CD4-positive, alpha-beta T cell treated with Interleukin-4 for 1 hour (primary cell): ENCODE measurements around the gene KLHL8.

Source experiments
- DNase-seq, 2 donors: peaks; one replicate each; pipeline ENCODE4 v3.0.0-alpha.2; 2020 to 2022

KLHL8 gene

DNA sequence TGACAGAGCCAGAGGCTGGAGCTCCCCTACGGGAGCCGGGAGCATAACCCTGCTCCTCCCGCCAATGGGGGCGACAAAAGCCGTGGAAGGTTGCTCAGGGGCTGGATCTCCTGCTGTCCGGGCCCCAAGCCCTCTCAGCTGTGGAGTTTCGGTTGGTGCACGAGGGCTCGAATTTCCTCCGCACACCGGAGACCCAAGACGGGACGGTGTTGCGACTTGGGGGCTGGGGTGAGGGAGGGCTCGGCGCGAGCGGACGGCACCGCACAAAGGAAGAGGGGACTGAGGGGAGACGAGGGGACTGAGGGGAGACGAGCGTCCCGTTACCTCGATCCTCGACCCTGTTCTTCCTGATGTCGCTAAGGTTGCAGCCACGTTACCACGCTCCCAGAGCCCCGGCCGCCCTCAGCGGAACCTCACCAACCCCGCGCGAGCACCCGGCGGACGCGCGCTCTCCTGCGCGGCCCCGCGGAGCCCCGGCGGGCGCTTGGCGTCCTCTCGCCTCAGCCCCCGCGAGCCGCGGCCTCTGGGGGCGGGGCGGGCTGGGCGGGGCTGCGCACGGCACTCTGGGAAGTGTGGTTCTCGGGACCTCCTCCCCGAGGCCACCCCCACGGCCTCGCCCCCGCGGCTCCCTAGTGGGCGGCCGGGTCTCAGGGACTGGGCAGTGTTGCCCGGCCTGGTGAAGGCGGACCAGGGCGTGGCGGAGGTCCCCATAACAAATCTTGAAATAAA is at the start of gene KLHL8:
Gene KLHL8 (minus strand): TSS at position 525 of the 729 bp plus-strand sequence. CDS start 25,079 bp downstream, outside the sequence.
- peak; percentile 87 to 88 for DNase-seq

DNA sequence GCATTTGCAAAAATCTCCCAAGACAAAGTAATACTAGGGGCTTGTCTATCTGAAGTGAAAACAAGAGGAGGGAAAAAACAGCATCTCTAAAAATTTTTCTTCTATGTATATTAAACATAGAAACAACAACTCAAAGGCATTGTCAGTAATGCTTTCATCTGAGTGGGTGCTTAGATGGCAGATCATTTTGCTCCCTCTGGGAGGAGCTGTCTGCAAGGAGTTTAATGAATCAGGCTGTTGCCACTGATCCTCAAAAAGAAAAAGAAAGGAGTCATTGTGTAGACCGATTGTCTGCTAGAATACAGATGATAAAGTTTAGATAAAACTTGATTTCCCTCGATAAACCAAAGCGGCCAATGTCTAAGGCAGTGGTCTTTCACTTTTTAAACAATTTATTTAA is 49.7 kb upstream of the KLHL8 start:
- no peak for DNase-seq

GRCh38 chr4:87268411-87268810 is 48.0 kb upstream of the KLHL8 start:
- DNase-seq: no peak

GRCh38 chr4:87266986-87267385 is 46.6 kb upstream of the KLHL8 start:
- no peak for DNase-seq

DNA sequence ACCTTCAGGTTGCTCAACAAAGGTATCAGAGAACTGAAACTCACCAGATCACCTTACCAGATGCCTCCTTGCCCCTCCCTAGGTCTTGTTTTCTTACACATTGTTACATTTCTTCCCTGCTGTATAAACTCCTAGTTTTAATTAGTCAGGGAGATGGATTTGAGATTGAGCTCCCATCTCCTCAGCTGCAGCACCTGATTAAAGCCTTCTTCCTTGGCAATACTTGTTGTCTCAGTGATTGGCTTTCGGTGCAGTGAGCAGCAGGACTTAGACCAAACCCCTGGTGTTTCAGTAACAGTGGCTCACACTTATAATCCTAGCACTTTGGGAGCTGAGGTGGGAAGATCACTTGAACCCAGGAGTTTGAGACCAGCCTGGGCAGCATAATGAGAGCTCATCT is 42.5 kb upstream of the KLHL8 start:
- no peak for DNase-seq

DNA sequence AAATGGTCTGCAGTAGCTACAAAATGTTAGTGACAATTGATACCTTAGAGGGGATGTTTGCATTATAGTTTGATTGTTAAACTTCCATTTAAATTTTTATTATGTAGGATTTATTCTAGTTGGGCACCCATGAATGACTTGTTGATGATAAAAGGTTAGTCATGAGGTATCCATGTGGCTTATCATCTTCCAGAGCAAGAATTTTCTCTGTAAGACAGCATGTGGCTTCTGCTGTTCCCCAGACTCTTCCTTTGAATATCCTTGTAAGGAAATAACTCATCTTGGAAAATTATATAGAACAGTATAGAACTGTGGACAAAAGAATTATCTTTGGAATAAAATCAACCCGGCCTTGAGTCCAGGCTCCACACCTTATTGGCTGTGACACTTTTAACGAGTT is 40.1 kb upstream of the KLHL8 start:
- DNase-seq: no peak

GRCh38 chr4:87258677-87259076 is 38.3 kb upstream of the KLHL8 start:
- no peak for DNase-seq

DNA sequence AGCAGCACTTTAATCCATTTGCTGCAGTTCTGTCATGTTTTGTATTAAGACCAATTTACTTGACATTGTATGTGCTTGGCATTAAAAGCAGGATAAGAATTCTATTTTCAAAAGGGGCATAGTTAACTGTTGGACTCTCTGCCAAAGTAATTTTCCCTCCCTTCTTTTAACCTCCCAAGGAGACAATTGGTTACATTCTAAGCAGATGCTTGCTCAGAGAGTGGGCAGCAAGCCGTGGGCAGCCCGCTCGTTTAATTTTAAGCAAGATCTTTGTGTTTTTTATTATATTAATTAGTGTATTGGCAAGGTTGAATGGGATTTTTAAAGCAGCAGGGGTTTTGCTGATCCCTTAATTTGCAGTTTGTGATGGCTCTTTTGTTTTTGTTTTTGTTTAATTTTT is 37.1 kb upstream of the KLHL8 start:
- DNase-seq: no peak

- no peak for DNase-seq
These were observed 35.3 kb upstream of the KLHL8 start for GRCh38 chr4:87255755-87256154.

DNA sequence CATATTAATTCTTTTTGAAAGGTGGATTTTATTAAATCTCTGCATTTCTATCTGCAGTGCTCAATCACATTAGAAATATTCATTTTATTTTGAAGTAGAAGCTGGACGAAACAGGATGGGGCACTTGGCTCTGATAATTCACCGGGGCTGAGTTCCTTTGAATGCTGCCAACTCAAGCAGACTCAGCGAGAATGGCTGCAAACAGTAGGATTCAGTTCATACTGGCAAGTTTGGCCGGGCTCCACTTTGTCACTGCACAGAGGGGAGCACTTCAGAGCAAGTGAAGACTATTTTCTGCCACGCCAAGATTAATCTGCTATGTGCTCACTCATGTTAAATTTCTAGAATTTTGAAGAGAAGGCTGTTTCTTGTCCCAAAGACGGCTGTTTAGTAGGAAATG is 30.7 kb upstream of the KLHL8 start:
- DNase-seq: no peak

DNA sequence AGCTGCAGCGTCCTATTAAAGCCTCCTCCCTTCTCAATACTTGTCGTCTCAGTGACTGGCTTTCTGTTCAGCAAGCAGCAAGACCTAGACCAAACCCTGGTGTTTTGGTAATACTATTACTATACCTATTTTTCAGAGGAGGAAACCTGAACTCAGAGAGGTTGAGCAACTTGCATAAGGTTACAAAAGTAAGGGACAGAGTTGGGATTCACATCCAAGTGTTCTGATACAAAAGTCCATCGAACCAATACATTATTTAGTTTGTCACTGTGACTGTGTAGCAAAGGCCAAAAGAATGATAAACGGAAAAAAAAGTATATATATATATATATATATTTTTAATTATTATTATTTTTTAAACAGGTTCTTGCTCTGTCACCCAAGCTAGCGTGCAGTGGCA is 29.9 kb upstream of the KLHL8 start:
- no peak for DNase-seq

- DNase-seq: no peak
These were observed 29.1 kb upstream of the KLHL8 start for GRCh38 chr4:87249332-87250019.

GRCh38 chr4:87243426-87244053 is 23.1 kb upstream of the KLHL8 start:
- DNase-seq: no peak

- DNase-seq: no peak
These were observed 20.9 kb upstream of the KLHL8 start for GRCh38 chr4:87241336-87241735.

- no peak for DNase-seq
These were observed 19.9 kb upstream of the KLHL8 start for GRCh38 chr4:87240341-87240740.

GRCh38 chr4:87239821-87240220 is 19.4 kb upstream of the KLHL8 start:
- DNase-seq: no peak

DNA sequence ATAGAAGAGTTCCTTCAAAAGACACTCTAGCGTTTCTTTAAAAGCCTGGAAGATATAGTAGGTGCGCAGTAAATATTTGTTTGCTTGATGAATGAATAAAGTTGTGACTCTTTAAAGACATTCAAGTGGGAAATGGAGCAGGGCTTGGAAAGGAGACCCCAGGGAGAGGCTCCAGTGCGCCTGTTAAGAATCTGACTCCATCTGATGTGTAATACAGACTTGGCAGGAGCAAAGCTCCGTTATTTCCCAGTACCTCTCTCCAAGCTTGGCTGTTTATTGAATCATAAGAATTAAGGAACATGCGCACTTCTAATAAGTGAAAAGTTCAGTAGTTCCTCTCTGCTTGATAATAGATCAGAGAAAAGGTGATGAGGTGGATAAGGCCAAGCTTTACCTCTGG is 18.8 kb upstream of the KLHL8 start:
- DNase-seq: no peak

DNA sequence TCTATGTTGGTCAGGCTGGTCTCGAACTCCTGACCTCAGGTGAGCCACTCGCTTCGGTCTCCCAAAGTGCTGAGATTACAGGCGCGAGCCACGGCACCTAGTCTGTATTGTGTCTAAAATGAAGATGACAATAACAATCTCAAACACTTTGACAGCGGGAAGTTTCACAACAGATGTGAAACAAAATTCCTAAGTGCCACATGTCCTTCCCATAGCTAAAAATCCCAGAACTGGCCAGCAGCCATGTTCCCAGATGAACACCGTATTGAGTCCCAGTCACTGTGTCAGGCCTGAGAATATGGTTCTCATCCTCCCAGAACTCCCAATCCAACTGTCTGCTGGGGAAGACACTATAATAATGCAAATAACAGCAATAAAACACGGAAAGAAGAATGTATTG is 16.4 kb upstream of the KLHL8 start:
- no peak for DNase-seq

- no peak for DNase-seq
These were observed 14.7 kb upstream of the KLHL8 start for GRCh38 chr4:87235020-87235671.

GRCh38 chr4:87232216-87232615 is 11.8 kb upstream of the KLHL8 start:
- no peak for DNase-seq

GRCh38 chr4:87230806-87231205 is 10.4 kb upstream of the KLHL8 start:
- no peak for DNase-seq

DNA sequence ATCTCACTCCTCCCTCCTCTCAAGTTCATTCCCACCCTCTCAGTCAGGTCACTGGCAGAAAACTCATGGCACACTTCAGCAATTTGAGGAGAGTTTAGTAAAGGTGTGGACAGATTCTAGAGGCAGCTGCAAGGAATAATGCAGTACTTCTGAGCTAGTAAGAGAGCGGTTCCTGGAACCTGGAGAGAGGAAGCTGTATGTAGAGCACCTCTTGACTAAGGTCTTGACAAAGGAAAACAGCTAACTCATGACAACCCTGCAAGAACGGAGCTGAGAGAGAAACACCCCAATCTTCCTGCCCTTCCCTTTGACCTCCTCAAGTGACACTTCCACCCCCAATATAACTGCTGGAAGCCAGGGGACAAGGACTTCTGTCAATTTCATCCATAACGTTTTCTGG is 9.6 kb upstream of the KLHL8 start:
- DNase-seq: no peak

DNA sequence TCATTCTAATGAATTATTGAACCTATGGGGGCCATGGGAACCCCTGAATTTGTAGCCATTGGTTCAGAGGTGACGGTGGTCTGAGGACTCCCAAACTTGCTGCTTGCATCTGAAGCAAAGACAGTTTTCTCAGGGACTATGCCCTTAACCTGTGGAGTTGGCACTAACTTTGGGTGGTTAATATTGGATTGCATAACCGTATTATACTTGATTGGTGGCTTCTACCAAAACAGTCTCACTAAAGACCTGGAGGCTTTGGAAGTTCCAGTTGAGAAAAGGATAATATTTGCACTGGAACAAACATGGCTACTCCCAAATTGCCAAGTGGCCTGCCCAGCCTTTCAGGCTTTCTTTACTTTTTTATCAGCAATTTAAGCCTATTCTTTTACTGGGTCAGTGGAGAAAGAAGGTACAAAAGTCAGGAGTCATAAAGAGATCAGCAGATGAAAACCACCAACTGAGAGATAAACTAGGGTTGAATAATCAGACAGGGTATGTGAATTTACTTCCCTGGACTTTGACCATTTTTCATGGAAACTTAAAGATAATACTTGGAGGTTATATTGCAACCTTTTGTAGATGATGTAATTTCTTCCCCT is 7.9 kb upstream of the KLHL8 start:
- no peak for DNase-seq
